MM.1S (cell line): ENCODE measurements around the gene RUNX2.

Source experiments
- DNase-seq: peaks from one replicate; pipeline ENCODE4 v3.0.0-alpha.2; 2015
- H2AFZ ChIP-seq: fragments of 300-600 bp; sonication (generic); 2 replicates; pipeline ENCODE4 v1.6.0; 2016; ENCODE audit warnings: antibody characterized with exemption, low read length
- H3F3A ChIP-seq: fragments of 300-600 bp; sonication (generic); 2 replicates; pipeline ENCODE4 v1.6.1; 2016; ENCODE audit warnings: mild to moderate bottlenecking, antibody characterized with exemption, low read length, moderate library complexity, mixed read lengths; ENCODE audit not compliant: insufficient read depth
- H3K27ac ChIP-seq: fragments of 300-600 bp; sonication (generic); 2 replicates; pipeline ENCODE4 v1.5.1; 2016; ENCODE audit warnings: mild to moderate bottlenecking, low read length
- H3K27me3 ChIP-seq: fragments of 300-600 bp; sonication (generic); replicated peaks from 2 replicates; pipeline ENCODE4 v1.6.0; 2016; ENCODE audit warnings: low read length; ENCODE audit not compliant: insufficient read depth
- H3K36me3 ChIP-seq: fragments of 300-600 bp; sonication (generic); replicated peaks from 2 replicates; pipeline ENCODE4 v1.6.1; 2016; ENCODE audit warnings: mild to moderate bottlenecking, low read length, mixed read lengths; ENCODE audit not compliant: insufficient read depth
- H3K4me1 ChIP-seq: fragments of 300-600 bp; sonication (generic); 2 replicates; pipeline ENCODE4 v1.6.1; 2016; ENCODE audit warnings: low read length, mixed read lengths
- H3K4me2 ChIP-seq: fragments of 300-600 bp; sonication (generic); 2 replicates; pipeline ENCODE4 v1.6.0; 2016; ENCODE audit warnings: low read depth, low read length
- H3K4me3 ChIP-seq: fragments of 300-600 bp; sonication (generic); 2 replicates; pipeline ENCODE4 v1.5.1; 2016; ENCODE audit warnings: low read length, mixed read lengths
- H3K79me2 ChIP-seq: fragments of 300-600 bp; sonication (generic); 2 replicates; pipeline ENCODE4 v1.6.1; 2016; ENCODE audit warnings: mixed run types, low read length, mixed read lengths
- H3K9ac ChIP-seq: fragments of 300-600 bp; sonication (generic); 2 replicates; pipeline ENCODE4 v1.6.1; 2016; ENCODE audit warnings: low read length, mixed read lengths
- H3K9me2 ChIP-seq: fragments of 300-600 bp; sonication (generic); replicated peaks from 2 replicates; pipeline ENCODE4 v1.6.1; 2016; ENCODE audit warnings: mild to moderate bottlenecking, low read length, mixed read lengths; ENCODE audit not compliant: insufficient read depth
- H3K9me3 ChIP-seq: fragments of 300-600 bp; sonication (generic); replicated peaks from 2 replicates; pipeline ENCODE4 v1.6.1; 2016; ENCODE audit warnings: mild to moderate bottlenecking, low read length, mixed read lengths; ENCODE audit not compliant: insufficient read depth
- H4K20me1 ChIP-seq: fragments of 300-600 bp; sonication (generic); 2 replicates; pipeline ENCODE4 v1.6.1; 2016; ENCODE audit warnings: mild to moderate bottlenecking, low read length, moderate library complexity, mixed read lengths; ENCODE audit not compliant: insufficient read depth
- EZH2 ChIP-seq: fragments of 300-600 bp; sonication (generic); optimal IDR thresholded peaks from 2 replicates; pipeline ENCODE3; 2017; ENCODE audit warnings: low read depth, mild to moderate bottlenecking, antibody characterized with exemption, low read length, mixed read lengths
- EZH2phosphoT487 ChIP-seq: fragments of 300-600 bp; sonication (generic); IDR thresholded peaks from 2 replicates; pipeline ENCODE4 v1.6.1; 2018; ENCODE audit warnings: antibody characterized with exemption, low read length
- TF ChIP-seq, protein P1 (sequence below): fragments of 300-600 bp; sonication (generic); IDR thresholded peaks from 2 replicates; pipeline ENCODE4 v1.5.1; 2016; ENCODE audit warnings: antibody characterized with exemption, low read length, mixed read lengths

RUNX2 gene

GRCh38 chr6:45595010-45595851 lies 267.1 kb downstream of the RUNX2 start:
- no peaks in the 10 kb centered on the region for H3K9me3 ChIP-seq

GRCh38 chr6:45597424-45597823 lies 269.3 kb downstream of the RUNX2 start:
- Histone ChIP-seq H3K4me1 (no peaks in the 10 kb centered on the region), H3K4me2 (no peak overlapping the region), H3F3A (no peaks in the 10 kb centered on the region), H3K27me3 (no peaks in the 10 kb centered on the region), H3K4me3 (no peak overlapping the region), H3K27ac (no peak overlapping the region), H3K79me2 (no peaks in the 10 kb centered on the region), H3K9me3 (no peaks in the 10 kb centered on the region), H3K9me2 (no peaks in the 10 kb centered on the region), H2AFZ (no peak overlapping the region), H3K36me3 (no peaks in the 10 kb centered on the region), H4K20me1 (no peaks in the 10 kb centered on the region), H3K9ac (no peak overlapping the region)
- DNase-seq: no peak
- TF ChIP-seq EZH2 (no peak), EZH2phosphoT487 (no peak)
- TF ChIP-seq, protein P1, sequence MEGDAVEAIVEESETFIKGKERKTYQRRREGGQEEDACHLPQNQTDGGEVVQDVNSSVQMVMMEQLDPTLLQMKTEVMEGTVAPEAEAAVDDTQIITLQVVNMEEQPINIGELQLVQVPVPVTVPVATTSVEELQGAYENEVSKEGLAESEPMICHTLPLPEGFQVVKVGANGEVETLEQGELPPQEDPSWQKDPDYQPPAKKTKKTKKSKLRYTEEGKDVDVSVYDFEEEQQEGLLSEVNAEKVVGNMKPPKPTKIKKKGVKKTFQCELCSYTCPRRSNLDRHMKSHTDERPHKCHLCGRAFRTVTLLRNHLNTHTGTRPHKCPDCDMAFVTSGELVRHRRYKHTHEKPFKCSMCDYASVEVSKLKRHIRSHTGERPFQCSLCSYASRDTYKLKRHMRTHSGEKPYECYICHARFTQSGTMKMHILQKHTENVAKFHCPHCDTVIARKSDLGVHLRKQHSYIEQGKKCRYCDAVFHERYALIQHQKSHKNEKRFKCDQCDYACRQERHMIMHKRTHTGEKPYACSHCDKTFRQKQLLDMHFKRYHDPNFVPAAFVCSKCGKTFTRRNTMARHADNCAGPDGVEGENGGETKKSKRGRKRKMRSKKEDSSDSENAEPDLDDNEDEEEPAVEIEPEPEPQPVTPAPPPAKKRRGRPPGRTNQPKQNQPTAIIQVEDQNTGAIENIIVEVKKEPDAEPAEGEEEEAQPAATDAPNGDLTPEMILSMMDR: no peak

More at GRCh38 chr6:45595010-45595851, 267.1 kb downstream of the RUNX2 start:
- Histone ChIP-seq H2AFZ (no peak overlapping the region), H4K20me1 (no peaks in the 10 kb centered on the region), H3K4me2 (no peak overlapping the region), H3K9ac (no peak overlapping the region), H3F3A (no peaks in the 10 kb centered on the region), H3K27ac (no peak overlapping the region), H3K4me3 (no peak overlapping the region), H3K79me2 (no peaks in the 10 kb centered on the region), H3K4me1 (no peaks in the 10 kb centered on the region), H3K36me3 (no peaks in the 10 kb centered on the region), H3K27me3 (no peaks in the 10 kb centered on the region), H3K9me2 (no peaks in the 10 kb centered on the region)
- no peak for DNase-seq
- TF ChIP-seq EZH2: no peak
- TF ChIP-seq, protein P1: no peak
- no peak for TF ChIP-seq EZH2phosphoT487

- Histone ChIP-seq H3K79me2 (no peaks in the 10 kb centered on the region), H3K27ac (no peak overlapping the region), H3K4me1 (no peaks in the 10 kb centered on the region), H2AFZ (no peak overlapping the region), H3K4me3 (no peak overlapping the region), H3K9me2 (no peaks in the 10 kb centered on the region), H3K9me3 (no peaks in the 10 kb centered on the region), H4K20me1 (no peaks in the 10 kb centered on the region), H3K36me3 (no peaks in the 10 kb centered on the region), H3K27me3 (no peaks in the 10 kb centered on the region), H3K4me2 (no peak overlapping the region), H3F3A (no peaks in the 10 kb centered on the region), H3K9ac (no peak overlapping the region)
- no peak for DNase-seq
- TF ChIP-seq EZH2phosphoT487: no peak
- TF ChIP-seq EZH2: no peak
- TF ChIP-seq, protein P1: no peak
Observed at GRCh38 chr6:45599053-45599452, 270.9 kb downstream of the RUNX2 start.
